HG02852 (cell line): ENCODE data around the gene MAL.
"Not testable (repeated sequence)": the region's sequence is repeated elsewhere in the genome, so short reads cannot be mapped to it uniquely, and the experiment has no call there.

Source experiments
- ATAC-seq: cut with Tn5 transposase; IDR thresholded peaks from one replicate; pipeline ENCODE4 v1.9.1; 2021; ENCODE audit warnings: mild to moderate bottlenecking, moderate library complexity; ENCODE audit not compliant: unreplicated experiment

MAL gene

GRCh38 chr2:95031076-95031725, 5.7 kb downstream of the MAL start:
- no peak for ATAC-seq

- ATAC-seq, result no peak
Observed at GRCh38 chr2:95031726-95032116, 6.2 kb downstream of the MAL start.

- ATAC-seq, result no peak
Observed at GRCh38 chr2:95032341-95032740, 6.8 kb downstream of the MAL start.

- no peak for ATAC-seq
Observed at GRCh38 chr2:95032868-95033603, 7.5 kb downstream of the MAL start.

GRCh38 chr2:95034221-95034620, 8.7 kb downstream of the MAL start:
- no peak for ATAC-seq

- ATAC-seq, result no peak
Observed at GRCh38 chr2:95034818-95035217, 9.3 kb downstream of the MAL start.

GRCh38 chr2:95036596-95037383, 11.3 kb downstream of the MAL start:
- no peak for ATAC-seq

GRCh38 chr2:95037384-95037839, 11.9 kb downstream of the MAL start:
- no peak for ATAC-seq

- not testable (repeated sequence) for ATAC-seq
Observed at GRCh38 chr2:95037841-95038585, 12.5 kb downstream of the MAL start.

GRCh38 chr2:95038635-95039298, 13.3 kb downstream of the MAL start:
- ATAC-seq, result no peak

GRCh38 chr2:95039363-95039762, 13.9 kb downstream of the MAL start:
- ATAC-seq, result no peak

GRCh38 chr2:95039978-95040377, 14.5 kb downstream of the MAL start:
- ATAC-seq, result no peak

GRCh38 chr2:95040426-95040825, 14.9 kb downstream of the MAL start:
- ATAC-seq, result no peak

GRCh38 chr2:95041060-95041823, 15.7 kb downstream of the MAL start:
- ATAC-seq, result peak; percentile 38

GRCh38 chr2:95041824-95042442, 16.4 kb downstream of the MAL start:
- peak; percentile 53 for ATAC-seq

- no peak for ATAC-seq
Observed at GRCh38 chr2:95042472-95043271, 17.2 kb downstream of the MAL start.

- peak; percentile 53 for ATAC-seq
Observed at GRCh38 chr2:95043300-95044093, 18.0 kb downstream of the MAL start.

GRCh38 chr2:95044601-95045000, 19.1 kb downstream of the MAL start:
- no peak for ATAC-seq
